Transverse colon (tissue), 4 donors: ENCODE results near the gene KLK3. TPM values are rescaled to one million over a fixed set of nuclear protein-coding genes. Genes with fewer than 3 reads are reported as not detected.

ENCODE experiments used
- DNase-seq: peaks from one replicate; pipeline ENCODE4 v3.0.0-alpha.2; 2019
- H3K27ac ChIP-seq, 4 donors: fragments of 200-600 bp; sonication (generic); 2 replicates each; pipeline ENCODE4 v1.5.1; 2016 to 2018; ENCODE audit warnings: inconsistent platforms in 4 of 4
- H3K27me3 ChIP-seq: fragments of 200-600 bp; sonication (generic); 2 replicates; pipeline ENCODE4 v1.5.1; 2017; ENCODE audit warnings: inconsistent platforms
- H3K36me3 ChIP-seq, 4 donors: fragments of 200-600 bp; sonication (generic); 2 replicates each; pipeline ENCODE4 v1.5.1; 2017 to 2019; ENCODE audit warnings: inconsistent platforms in 4 of 4
- H3K4me1 ChIP-seq, 4 donors: fragments of 200-600 bp; sonication (generic); 2 replicates each; pipeline ENCODE4 v1.5.1; 2017 to 2020; ENCODE audit warnings: inconsistent platforms in 4 of 4
- H3K4me3 ChIP-seq, 4 donors: fragments of 200-600 bp; sonication (generic); 1 replicate in 1 of 4; 2 replicates in 3 of 4; pipeline versions ENCODE4 v1.5.1 to v1.6.1; 2017 to 2019; ENCODE audit warnings: inconsistent platforms in 4 of 4
- H3K9me3 ChIP-seq, 2 donors: fragments of 200-600 bp; sonication (generic); 2 replicates each; pipeline ENCODE4 v1.5.1; 2017 to 2019; ENCODE audit warnings: inconsistent platforms in 2 of 2
- CTCF ChIP-seq, 5 experiments: fragments of 200-600 bp in 3 of 5; fragments of 450-650 bp in 2 of 5; sonication (generic) in 3 of 5; IDR thresholded peaks; 1 replicate in 2 of 5; 2 replicates in 3 of 5; pipeline ENCODE4 v1.5.1; 2016 to 2017; ENCODE audit warnings: antibody characterized with exemption in 5 of 5, inconsistent platforms in 3 of 5, mild to moderate bottlenecking in 2 of 5, moderate library complexity in 1 of 5
- EP300 ChIP-seq: sonication (generic); formaldehyde crosslinking; IDR thresholded peaks from one replicate; pipeline ENCODE4 v1.6.1; 2017; ENCODE audit warnings: antibody characterized with exemption, low read depth
- POLR2A ChIP-seq: fragments of 450-650 bp; IDR thresholded peaks from one replicate; pipeline ENCODE4 v1.6.1; 2016; ENCODE audit warnings: antibody characterized with exemption, mild to moderate bottlenecking, moderate library complexity
- POLR2AphosphoS5 ChIP-seq, 3 donors: sonication (generic); formaldehyde crosslinking; IDR thresholded peaks; one replicate each; pipeline ENCODE4 v1.6.1; 2016; ENCODE audit warnings: antibody characterized with exemption in 3 of 3
- WGBS, 2 donors: methylation state at CpG; one replicate each; pipeline ENCODE4 v1.1.5; 2018; ENCODE audit warnings: low coverage in 1 of 2; 5-methylcytosine and 5-hydroxymethylcytosine counted together
- in situ Hi-C, 4 donors: fragments of 200-750 bp; cut with MboI; loops; one replicate each; pipeline versions ENCODE4 v1.15.0 to v1.15.1; 2017; ENCODE audit warnings: low sequenced_read_pairs in 3 of 4, low pct_ligation_motif_present in 1 of 4, low pct_unique_long_range_greater_than_20kb in 1 of 4
- intact Hi-C: fragments of 100-400 bp; cut with DNase I; formaldehyde crosslinking; loops from one replicate; pipeline ENCODE4 v1.15.1; 2023; ENCODE audit warnings: low total_unique reads
- total RNA-seq, 4 donors: library from RNA; depleted of rRNA; stranded (reverse); fragments of >200 nt; gene quantifications; one replicate each; pipeline ENCODE4 v1.1.0, GENCODE V29; 2016

The KLK3 gene
- total RNA-seq, 4 donors from 2014 or later = 2.9 to 66.9 (median 4.9) TPM

- no peaks in the 10 kb centered on the region for H3K9me3 ChIP-seq
- DNase-seq = no peak
- H3K4me3 ChIP-seq = no peak overlapping the region
- peaks cover 19% of the 10 kb centered on the region for H3K27me3 ChIP-seq
- in situ Hi-C loops (no loop called here), intact Hi-C loops (no loop called here)
- WGBS, 2 donors = 60 to 77% methylated on average over 5 to 6 of the region's 6 CpGs
- no peaks in the 10 kb centered on the region for H3K36me3 ChIP-seq
- H3K4me1 ChIP-seq = no peaks in the 10 kb centered on the region
- no peak overlapping the region for H3K27ac ChIP-seq
- no peak for TF ChIP-seq POLR2A
- no peak for TF ChIP-seq CTCF (IDR thresholded peaks at IDR 0.05)
- no peak for TF ChIP-seq EP300
- no peak for TF ChIP-seq POLR2AphosphoS5 (IDR thresholded peaks at IDR 0.05)
Measured at GRCh38 chr19:50857366-50857765, 2.7 kb downstream of the KLK3 start.

- intact Hi-C loops = no loop called here
- no peaks in the 10 kb centered on the region for H3K36me3 ChIP-seq
- H3K27ac ChIP-seq = peak overlapping the region in 1 of 4 donors; percentile 17
- TF ChIP-seq POLR2AphosphoS5 (IDR thresholded peaks at IDR 0.05) (peak in 1 of 3 donors; percentile 13), EP300 (no peak), POLR2A (no peak)
- in situ Hi-C loops = no loop called here
- H3K4me1 ChIP-seq = no peaks in the 10 kb centered on the region
- no peaks in the 10 kb centered on the region for H3K9me3 ChIP-seq
- H3K4me3 ChIP-seq = no peak overlapping the region
- H3K27me3 ChIP-seq = peaks cover 19% of the 10 kb centered on the region
- DNase-seq = peak; percentile 58
- WGBS, 2 donors = 9% methylated on average over 7 of the region's 7 CpGs; no CpG with 5 or more reads in 1 of the 2 donors
Measured at GRCh38 chr19:50858886-50859285, 4.2 kb downstream of the KLK3 start.

- peaks cover 19% of the 10 kb centered on the region for H3K27me3 ChIP-seq
- in situ Hi-C loops = no loop called here
Measured at GRCh38 chr19:50859849-50860248, 5.1 kb downstream of the KLK3 start.

GRCh38 chr19:50861010-50861409, 6.3 kb downstream of the KLK3 start:
- H3K9me3 ChIP-seq = no peaks in the 10 kb centered on the region
- intact Hi-C loops (no loop called here), in situ Hi-C loops (no loop called here)
- no peaks in the 10 kb centered on the region for H3K36me3 ChIP-seq
- peaks cover 22% of the 10 kb centered on the region for H3K27me3 ChIP-seq
- no peaks in the 10 kb centered on the region for H3K4me1 ChIP-seq
- H3K27ac ChIP-seq = no peak overlapping the region
- no peak overlapping the region for H3K4me3 ChIP-seq
- DNase-seq = no peak
- WGBS, 2 donors = 81% methylated on average over 5 of the region's 5 CpGs; no CpG with 5 or more reads in 1 of the 2 donors
- no peak for TF ChIP-seq POLR2A
- no peak for TF ChIP-seq EP300
- TF ChIP-seq CTCF (IDR thresholded peaks at IDR 0.05) = no peak
- no peak for TF ChIP-seq POLR2AphosphoS5 (IDR thresholded peaks at IDR 0.05)

More at GRCh38 chr19:50859849-50860248, 5.1 kb downstream of the KLK3 start:
- TF ChIP-seq POLR2AphosphoS5 (IDR thresholded peaks at IDR 0.05) (no peak), EP300 (no peak), POLR2A (no peak), CTCF (IDR thresholded peaks at IDR 0.05) (no peak)
- Histone ChIP-seq H3K4me3 (no peak overlapping the region), H3K9me3 (no peaks in the 10 kb centered on the region), H3K4me1 (no peaks in the 10 kb centered on the region), H3K36me3 (no peaks in the 10 kb centered on the region), H3K27ac (no peak overlapping the region)
- no peak for DNase-seq
- intact Hi-C loops = no loop called here
- WGBS, 2 donors = 78 to 100% methylated on average over 1 to 4 of the region's 4 CpGs
